Measurements from ENCODE around the gene ZNF283. TPM values are rescaled to one million over a fixed set of nuclear protein-coding genes. Genes with fewer than 3 reads are reported as not detected.
"Not testable (repeated sequence)": the region's sequence is repeated elsewhere in the genome, so short reads cannot be mapped to it uniquely, and the experiment has no call there.

Gene ZNF283
- total RNA-seq, 2 experiments from 2014 or later = 5.2 to 8.1 TPM

GRCh38 chr19:43802216-43802951, 24.7 kb upstream of the ZNF283 start, which contains the start of gene LYPD5:
Gene LYPD5 (minus strand): TSS chr19:43802447. CDS start chr19:43802380, 67 bp downstream.
- ChIA-PET CTCF (no interaction called here), POLR2A (no interaction called here)
- Mint-ChIP-seq H3K36me3 (no peaks in the 10 kb centered on the region), H3K9me3 (no peaks in the 10 kb centered on the region), H3K27me3 (no peaks in the 10 kb centered on the region), H3K4me3 (no peak within 1 kb of the TSS), H3K4me1 (ENCODE audit: low read depth) (peaks cover 10% of the 10 kb centered on the region), H3K27ac (no peak within 1 kb of the TSS)
- intact Hi-C loops (cut with micrococcal nuclease) = no loop called here
- no peak for DNase-seq

GRCh38 chr19:43804432-43804831, 22.7 kb upstream of the ZNF283 start:
- Mint-ChIP-seq H3K36me3 (no peaks in the 10 kb centered on the region), H3K9me3 (no peaks in the 10 kb centered on the region), H3K27me3 (peaks cover 4% of the 10 kb centered on the region), H3K4me3 (no peak overlapping the region), H3K27ac (no peak overlapping the region), H3K4me1 (ENCODE audit: low read depth) (no peaks in the 10 kb centered on the region)
- ChIA-PET CTCF (no interaction called here), POLR2A (no interaction called here)
- DNase-seq = no peak
- intact Hi-C loops (cut with micrococcal nuclease) = no loop called here

GRCh38 chr19:43806401-43806800, 20.7 kb upstream of the ZNF283 start:
- intact Hi-C loops (cut with micrococcal nuclease); H3K27me3 Mint-ChIP-seq; POLR2A ChIA-PET; H3K36me3 Mint-ChIP-seq; H3K4me3 Mint-ChIP-seq; DNase-seq; H3K4me1 Mint-ChIP-seq (ENCODE audit: low read depth); H3K27ac Mint-ChIP-seq; H3K9me3 Mint-ChIP-seq: not testable (repeated sequence)
- CTCF ChIA-PET = interaction anchor here (0.6 to 5.9 kb wide), 3 partner anchors 12 to 138 kb away, joined by 3 to 68 read pairs (median 3); no protein-coding TSS in a partner anchor

- no peak overlapping the region for H3K4me3 Mint-ChIP-seq
- H3K27ac Mint-ChIP-seq = no peak overlapping the region
- DNase-seq = no peak
- ChIA-PET POLR2A (no interaction called here), CTCF (interaction anchor here (5.9 kb wide), 1 partner anchor 61 kb away, joined by 68 read pairs; no protein-coding TSS in a partner anchor)
- no peaks in the 10 kb centered on the region for H3K36me3 Mint-ChIP-seq
- H3K4me1 Mint-ChIP-seq (ENCODE audit: low read depth) = no peaks in the 10 kb centered on the region
- no peaks in the 10 kb centered on the region for H3K9me3 Mint-ChIP-seq
- peaks cover 4% of the 10 kb centered on the region for H3K27me3 Mint-ChIP-seq
- intact Hi-C loops (cut with micrococcal nuclease) = no loop called here
Observed at GRCh38 chr19:43806848-43807247, 20.3 kb upstream of the ZNF283 start.

GRCh38 chr19:43807651-43808050, 19.5 kb upstream of the ZNF283 start:
- no peaks in the 10 kb centered on the region for H3K36me3 Mint-ChIP-seq
- POLR2A ChIA-PET = no interaction called here

GRCh38 chr19:43809762-43810696, 17.1 kb upstream of the ZNF283 start:
- Mint-ChIP-seq H3K36me3 (no peaks in the 10 kb centered on the region), H3K27ac (no peak overlapping the region), H3K9me3 (no peaks in the 10 kb centered on the region), H3K27me3 (peaks cover 4% of the 10 kb centered on the region), H3K4me3 (no peak overlapping the region), H3K4me1 (ENCODE audit: low read depth) (peaks cover 6% of the 10 kb centered on the region)
- no peak for DNase-seq
- ChIA-PET CTCF (interaction anchor here (0.6 to 5.9 kb wide), 32 partner anchors 8 to 371 kb away, joined by 3 to 68 read pairs (median 4); partner anchors contain the start of genes IRGQ, PINLYP, XRCC1 and ZNF283), POLR2A (no interaction called here)
- intact Hi-C loops (cut with micrococcal nuclease) = loop anchor here (1.0 to 10.0 kb wide), 2 partner anchors 65 to 375 kb away; no protein-coding TSS in a partner anchor

More at GRCh38 chr19:43807651-43808050, 19.5 kb upstream of the ZNF283 start:
- H3K4me1 Mint-ChIP-seq (ENCODE audit: low read depth) = peaks cover 4% of the 10 kb centered on the region
- CTCF ChIA-PET = interaction anchor here (5.9 kb wide), 1 partner anchor 62 kb away, joined by 68 read pairs; no protein-coding TSS in a partner anchor
- no peak overlapping the region for H3K27ac Mint-ChIP-seq
- H3K4me3 Mint-ChIP-seq = no peak overlapping the region
- no peak for DNase-seq
- H3K27me3 Mint-ChIP-seq = peaks cover 4% of the 10 kb centered on the region
- intact Hi-C loops (cut with micrococcal nuclease) = no loop called here
- H3K9me3 Mint-ChIP-seq = no peaks in the 10 kb centered on the region

GRCh38 chr19:43811837-43812236, 15.3 kb upstream of the ZNF283 start:
- peaks cover 6% of the 10 kb centered on the region for H3K4me1 Mint-ChIP-seq (ENCODE audit: low read depth)
- peaks cover 4% of the 10 kb centered on the region for H3K27me3 Mint-ChIP-seq
- H3K4me3 Mint-ChIP-seq = no peak overlapping the region
- no peak for DNase-seq
- H3K36me3 Mint-ChIP-seq = no peaks in the 10 kb centered on the region
- ChIA-PET POLR2A (no interaction called here), CTCF (interaction anchor here (0.7 to 1.4 kb wide), 4 partner anchors 55 to 373 kb away, joined by 4 read pairs; no protein-coding TSS in a partner anchor)
- H3K27ac Mint-ChIP-seq = no peak overlapping the region
- no peaks in the 10 kb centered on the region for H3K9me3 Mint-ChIP-seq
- intact Hi-C loops (cut with micrococcal nuclease) = loop anchor here (10.0 kb wide), 1 partner anchor 377 kb away; no protein-coding TSS in a partner anchor

- Mint-ChIP-seq H3K4me1 (ENCODE audit: low read depth) (peaks cover 6% of the 10 kb centered on the region), H3K27ac (no peak overlapping the region), H3K27me3 (peaks cover 4% of the 10 kb centered on the region), H3K4me3 (no peak overlapping the region), H3K36me3 (no peaks in the 10 kb centered on the region), H3K9me3 (no peaks in the 10 kb centered on the region)
- no peak for DNase-seq
- intact Hi-C loops (cut with micrococcal nuclease) = loop anchor here (10.0 kb wide), 1 partner anchor 377 kb away; no protein-coding TSS in a partner anchor
- ChIA-PET CTCF (interaction anchor here (1.1 to 1.4 kb wide), 4 partner anchors 67 to 365 kb away, joined by 3 to 5 read pairs (median 4); no protein-coding TSS in a partner anchor), POLR2A (no interaction called here)
Observed at GRCh38 chr19:43812259-43812658, 14.9 kb upstream of the ZNF283 start.

GRCh38 chr19:43812688-43813087, 14.4 kb upstream of the ZNF283 start:
- CTCF ChIA-PET = interaction anchor here (1.1 to 1.4 kb wide), 5 partner anchors 67 to 366 kb away, joined by 3 to 5 read pairs (median 4); no protein-coding TSS in a partner anchor

GRCh38 chr19:43814663-43815352, 12.3 kb upstream of the ZNF283 start:
- CTCF ChIA-PET = interaction anchor here (0.8 to 1.6 kb wide), 5 partner anchors 30 to 382 kb away, joined by 3 to 4 read pairs (median 3); no protein-coding TSS in a partner anchor
- POLR2A ChIA-PET = no interaction called here
- Mint-ChIP-seq H3K36me3 (no peaks in the 10 kb centered on the region), H3K27me3 (peaks cover 7% of the 10 kb centered on the region), H3K27ac (no peak overlapping the region), H3K9me3 (no peaks in the 10 kb centered on the region), H3K4me3 (no peak overlapping the region), H3K4me1 (ENCODE audit: low read depth) (peaks cover 7% of the 10 kb centered on the region)
- DNase-seq = no peak
- intact Hi-C loops (cut with micrococcal nuclease) = loop anchor here (10.0 kb wide), 1 partner anchor 380 kb away; no protein-coding TSS in a partner anchor

More at GRCh38 chr19:43812688-43813087, 14.4 kb upstream of the ZNF283 start:
- intact Hi-C loops (cut with micrococcal nuclease) = loop anchor here (10.0 kb wide), 1 partner anchor 378 kb away; no protein-coding TSS in a partner anchor
- POLR2A ChIA-PET = no interaction called here
- DNase-seq = peak; percentile 22
- Mint-ChIP-seq H3K4me1 (ENCODE audit: low read depth) (peaks cover 6% of the 10 kb centered on the region), H3K27me3 (peaks cover 2% of the 10 kb centered on the region), H3K4me3 (no peak overlapping the region), H3K36me3 (no peaks in the 10 kb centered on the region), H3K9me3 (no peaks in the 10 kb centered on the region), H3K27ac (peak overlapping the region; percentile 8)

- CTCF ChIA-PET = interaction anchor here (1.1 kb wide), 1 partner anchor 8 kb away, joined by 3 read pairs; no protein-coding TSS in a partner anchor
- intact Hi-C loops (cut with micrococcal nuclease) = loop anchor here (10.0 kb wide), 1 partner anchor 383 kb away; no protein-coding TSS in a partner anchor
Observed at GRCh38 chr19:43817454-43817853, 9.7 kb upstream of the ZNF283 start.

More at GRCh38 chr19:43817454-43817853, 9.7 kb upstream of the ZNF283 start:
- H3K4me3 Mint-ChIP-seq, H3K36me3 Mint-ChIP-seq, H3K9me3 Mint-ChIP-seq, DNase-seq, POLR2A ChIA-PET, H3K27ac Mint-ChIP-seq: not testable (repeated sequence)
- Mint-ChIP-seq H3K4me1 (ENCODE audit: low read depth) (peaks cover 14% of the 10 kb centered on the region), H3K27me3 (peaks cover 17% of the 10 kb centered on the region)

All from activated CD4-positive, alpha-beta memory T cell treated with anti-CD3 and anti-CD28 coated beads for 36 hours (primary cell).